ENCODE results near the gene LSR.

DNA sequence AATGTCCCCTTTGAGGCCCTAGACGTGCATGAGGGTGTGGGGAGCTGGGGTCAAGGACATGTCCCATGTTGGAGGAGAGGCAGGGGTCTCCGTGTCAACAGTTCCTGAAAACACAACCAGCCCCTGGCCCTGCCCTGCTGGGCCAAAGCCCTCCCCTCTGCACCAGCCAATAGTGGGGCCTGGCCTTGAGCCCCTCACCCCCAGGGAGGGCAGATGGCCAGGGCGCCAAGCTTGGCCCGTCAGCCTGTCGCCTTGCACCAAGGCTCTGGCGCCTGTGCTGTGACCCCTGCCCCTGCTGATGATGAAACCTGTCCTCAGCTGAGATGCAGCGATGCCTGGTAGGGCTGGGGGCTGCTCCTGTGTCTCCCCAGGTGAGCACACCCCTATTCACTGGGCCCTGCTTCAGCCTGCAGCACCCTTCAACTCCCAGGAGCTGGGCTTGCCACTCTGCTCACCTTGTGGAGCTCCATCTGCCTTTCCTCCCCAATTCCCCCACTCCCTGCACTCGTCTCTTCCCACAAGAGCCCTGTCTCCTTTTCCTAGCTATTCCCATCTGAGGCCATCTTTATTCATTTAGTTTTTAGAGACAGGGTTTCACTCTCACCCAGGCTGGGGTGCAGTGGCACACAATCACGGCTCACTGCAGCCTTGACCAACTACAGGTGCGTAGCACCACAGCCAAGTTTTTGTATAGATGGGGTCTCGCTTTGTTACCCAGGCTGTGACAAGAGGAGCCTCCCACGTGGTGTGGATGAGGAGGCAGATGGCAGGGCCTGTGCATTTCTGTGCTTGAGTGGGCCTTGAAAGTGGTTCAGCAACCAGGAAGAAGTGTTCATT, 31.4 kb downstream of the LSR start:
- TF ChIP-seq SUZ12 (IDR thresholded peaks at IDR 0.05; ENCODE audit: extremely low read depth, insufficient read depth, insufficient read length) (no peak), ZNF274 (IDR thresholded peaks at IDR 0.05; ENCODE audit: low read depth, low read length) (no peak), YY1 (IDR thresholded peaks at IDR 0.05; ENCODE audit: insufficient read depth, insufficient read length) (no peak)

Data from NT2/D1 (cell line).